Measurements from ENCODE around the gene SLX9.

- TF ChIP-seq POLR2A (IDR thresholded peaks at IDR 0.05; ENCODE audit: low read length), result no peak
- TF ChIP-seq GATA1 (IDR thresholded peaks at IDR 0.05; ENCODE audit: low read depth, low read length), result no peak
Observed at GRCh38 chr21:44896561-44897286, 43.1 kb upstream of the SLX9 start.

Data from erythroblast (primary cell).